8988T (cell line): Measurements from ENCODE around the gene TOPBP1.

Source experiments
- DNase-seq: peaks from one replicate; pipeline ENCODE4 v3.0.0; 2011

Gene TOPBP1

DNA sequence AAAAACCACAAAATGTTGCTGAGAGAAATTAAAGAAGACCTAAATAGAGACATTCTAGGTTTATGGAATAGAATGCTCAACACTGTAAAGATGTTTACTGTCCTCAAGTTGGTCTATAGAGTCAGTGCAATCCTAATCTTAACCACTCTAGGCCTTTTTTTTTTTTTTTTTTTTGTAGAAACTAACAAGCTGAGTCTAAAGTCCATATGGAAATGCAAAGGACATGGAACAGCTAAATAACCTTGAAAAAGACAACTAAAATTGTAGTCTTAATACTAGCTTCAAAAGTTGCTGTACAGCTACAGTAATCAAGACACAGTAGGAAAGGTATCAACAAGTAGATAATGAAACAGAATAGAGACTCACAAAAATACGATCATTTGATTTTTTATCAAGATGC, 55.4 kb downstream of the TOPBP1 start:
- DNase-seq = no peak

GRCh38 chr3:133600572-133601081, 61.1 kb downstream of the TOPBP1 start:
- DNase-seq = no peak

DNA sequence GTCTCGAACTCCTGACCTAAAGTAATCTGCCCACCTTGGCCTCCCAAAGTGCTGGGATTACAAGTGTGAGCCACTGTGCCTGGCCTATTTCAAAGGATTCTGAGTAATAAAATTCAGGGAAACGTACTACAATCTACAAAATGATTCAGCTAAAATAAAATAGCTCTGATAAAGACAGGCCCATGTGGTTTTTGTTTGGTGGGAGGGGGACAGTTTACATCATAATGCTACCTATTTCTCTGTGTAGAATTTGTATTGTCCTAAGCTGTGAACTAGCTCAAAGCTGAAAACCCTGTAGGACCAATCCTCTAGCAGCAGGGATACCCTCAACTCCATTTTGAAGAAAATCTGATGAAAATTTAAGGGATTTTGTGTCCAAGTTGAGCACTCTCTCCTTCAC, 62.5 kb downstream of the TOPBP1 start:
- no peak for DNase-seq

GRCh38 chr3:133598405-133598804, 63.3 kb downstream of the TOPBP1 start:
- no peak for DNase-seq

DNA sequence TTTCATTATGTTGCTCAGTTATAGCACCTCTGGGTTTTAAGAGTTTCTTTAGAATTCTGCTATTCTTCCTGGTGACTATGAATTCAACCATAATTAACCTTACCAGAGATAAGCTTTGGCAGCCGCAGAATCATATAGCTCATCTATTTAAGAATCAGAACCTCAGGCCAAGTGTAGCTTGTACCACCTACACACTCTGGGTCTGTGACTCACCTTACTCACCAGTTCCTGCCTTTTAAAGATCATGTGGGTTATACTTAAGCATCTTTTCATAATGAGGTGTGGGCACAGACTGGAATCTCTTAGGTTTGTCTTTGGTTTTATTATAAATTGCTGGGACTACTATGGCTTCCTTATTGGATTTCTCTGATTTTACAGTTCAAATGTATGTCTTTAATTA, 66.4 kb downstream of the TOPBP1 start:
- no peak for DNase-seq

DNA sequence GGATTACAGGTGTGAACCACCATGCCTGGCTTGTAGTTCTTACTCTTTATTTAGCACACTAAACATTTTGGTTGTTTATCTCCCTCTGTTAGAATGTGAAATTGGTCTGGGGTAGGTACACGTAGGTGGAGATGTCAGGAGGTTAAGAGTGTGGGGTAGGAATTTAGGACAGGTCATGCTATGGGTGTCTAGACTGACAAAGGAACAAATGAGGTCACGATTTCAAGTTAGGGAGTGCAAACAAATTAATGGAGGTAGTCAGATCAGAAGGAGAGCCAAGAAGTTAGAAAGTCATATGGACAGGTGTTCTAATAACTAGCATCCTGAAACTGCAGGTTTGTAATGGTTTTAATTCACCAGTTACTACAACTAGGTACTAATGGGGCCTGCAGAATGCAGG, 68.5 kb downstream of the TOPBP1 start:
- no peak for DNase-seq

GRCh38 chr3:133592843-133593242, 68.9 kb downstream of the TOPBP1 start:
- no peak for DNase-seq

GRCh38 chr3:133591271-133591742, 70.4 kb downstream of the TOPBP1 start:
- DNase-seq = no peak

DNA sequence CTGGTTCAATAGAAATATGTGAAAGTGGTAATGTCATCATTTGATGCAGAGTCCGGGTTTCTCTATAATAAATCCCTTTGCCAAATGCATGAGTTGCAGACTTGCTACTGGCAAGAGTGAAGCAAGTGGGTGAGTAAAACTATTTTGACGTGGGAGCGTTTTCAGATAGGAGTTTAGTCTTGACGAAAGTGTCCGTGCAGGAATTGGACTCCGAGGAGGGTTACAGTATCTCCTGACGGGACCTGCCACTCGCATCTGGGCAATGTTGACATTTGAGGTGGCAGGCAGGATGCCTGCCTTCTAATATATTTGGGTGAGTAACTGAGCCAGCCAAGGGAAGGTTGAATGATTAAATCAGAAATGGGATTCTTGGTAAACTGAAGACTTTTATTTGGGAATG, 72.2 kb downstream of the TOPBP1 start:
- no peak for DNase-seq

DNA sequence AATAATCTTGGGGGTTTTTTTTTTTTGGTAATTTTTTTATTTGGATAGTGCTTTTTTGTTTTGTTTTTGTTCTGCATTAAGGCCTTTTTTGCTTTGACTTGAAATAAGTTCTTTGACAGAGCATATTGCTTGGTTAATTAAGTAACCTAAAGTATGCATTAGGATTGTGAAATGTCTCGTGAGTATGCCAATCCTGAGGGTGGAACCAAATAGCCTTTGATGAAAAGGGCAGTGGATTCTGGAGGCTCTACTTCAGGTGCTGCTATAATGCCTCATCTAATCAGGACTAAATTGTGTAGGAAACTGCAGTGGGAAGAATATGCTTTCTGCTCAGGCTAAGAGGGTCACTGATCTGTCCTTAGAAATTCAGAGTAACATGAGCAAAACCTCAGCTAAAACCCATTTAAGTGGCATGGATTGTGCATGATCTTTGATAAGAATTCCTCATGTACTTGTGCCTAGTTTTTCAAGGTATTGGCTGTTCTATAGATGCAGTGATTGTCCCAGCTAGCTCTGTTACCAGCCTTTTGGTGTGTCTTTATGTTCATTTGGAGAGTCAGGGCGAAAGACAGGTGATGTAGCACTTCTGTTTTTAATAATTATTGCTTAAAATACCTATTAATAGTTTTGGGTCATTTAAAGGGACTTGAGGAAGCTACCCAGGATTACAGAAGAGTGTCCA, 72.8 kb downstream of the TOPBP1 start:
- DNase-seq = no peak

DNA sequence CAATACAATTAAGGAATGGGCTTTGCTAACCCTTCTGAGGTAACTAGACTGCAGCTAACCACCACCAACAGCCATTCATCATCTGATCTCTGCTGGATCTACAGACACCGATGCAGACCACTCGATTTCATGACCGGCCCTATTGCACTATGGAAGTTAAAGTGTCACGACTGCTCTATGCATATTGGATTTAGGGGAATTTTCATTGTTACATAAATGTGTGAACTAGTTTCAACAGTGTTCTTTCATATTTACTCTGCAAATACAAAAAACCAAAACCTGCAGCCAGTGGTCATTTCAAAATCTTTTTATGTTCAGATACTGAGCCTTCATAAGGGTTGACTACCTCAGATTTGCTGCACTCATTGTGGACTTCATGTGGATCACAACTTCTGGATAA, 73.7 kb downstream of the TOPBP1 start:
- no peak for DNase-seq

DNA sequence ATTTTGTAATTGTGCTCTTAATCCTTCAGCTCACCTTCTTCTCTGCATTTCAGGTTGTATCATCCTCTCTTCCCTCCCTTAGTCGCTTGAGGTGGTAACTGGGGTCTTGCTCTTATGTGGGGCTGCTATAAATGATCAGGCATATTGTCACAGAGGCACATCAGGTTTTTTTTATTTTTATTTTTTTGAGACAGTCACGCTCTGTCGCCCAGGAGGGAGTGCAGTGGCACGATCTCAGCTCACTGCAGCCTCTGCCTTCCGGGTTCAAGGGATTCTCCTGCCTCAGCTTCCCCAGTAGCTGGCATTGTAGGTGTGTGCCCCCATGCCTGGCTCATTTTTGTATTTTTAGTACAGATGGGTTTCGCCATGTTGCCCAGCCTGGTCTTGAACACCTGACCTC, 78.3 kb downstream of the TOPBP1 start:
- DNase-seq = no peak

DNA sequence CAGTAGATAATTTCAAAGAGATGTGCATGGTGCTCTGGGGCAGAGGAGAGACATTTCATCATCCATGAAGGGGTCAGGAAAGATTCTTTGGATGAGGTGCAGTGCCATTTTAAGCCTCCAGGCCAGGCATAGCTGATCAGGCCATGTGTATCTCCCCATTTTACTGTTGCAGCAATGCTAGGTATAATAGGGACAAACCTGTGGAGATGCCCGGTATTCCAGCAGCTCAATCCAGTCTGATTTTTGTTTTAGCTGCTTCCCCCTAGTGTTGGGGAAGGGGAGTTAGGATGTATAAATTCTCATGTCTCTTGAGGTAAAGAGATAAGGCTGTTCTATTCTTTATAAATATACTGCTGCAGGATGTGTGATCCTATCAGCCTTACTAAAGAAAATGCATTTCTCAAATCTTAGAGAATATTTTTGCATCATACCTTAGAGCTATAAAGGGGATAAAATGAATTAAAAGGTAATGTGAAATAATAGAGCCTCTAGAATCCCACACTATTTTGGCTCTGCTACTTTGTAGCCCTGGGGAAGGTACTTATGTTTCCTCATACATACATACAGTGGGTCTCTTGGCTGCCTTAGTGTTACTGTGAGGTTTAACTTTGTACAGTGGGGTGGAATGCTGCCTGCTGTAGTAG, 83.1 kb downstream of the TOPBP1 start:
- DNase-seq = peak; percentile 53

- no peak for DNase-seq
Measured at GRCh38 chr3:133576169-133576568, 85.6 kb downstream of the TOPBP1 start.

GRCh38 chr3:133575086-133575485, 86.7 kb downstream of the TOPBP1 start:
- DNase-seq = no peak

DNA sequence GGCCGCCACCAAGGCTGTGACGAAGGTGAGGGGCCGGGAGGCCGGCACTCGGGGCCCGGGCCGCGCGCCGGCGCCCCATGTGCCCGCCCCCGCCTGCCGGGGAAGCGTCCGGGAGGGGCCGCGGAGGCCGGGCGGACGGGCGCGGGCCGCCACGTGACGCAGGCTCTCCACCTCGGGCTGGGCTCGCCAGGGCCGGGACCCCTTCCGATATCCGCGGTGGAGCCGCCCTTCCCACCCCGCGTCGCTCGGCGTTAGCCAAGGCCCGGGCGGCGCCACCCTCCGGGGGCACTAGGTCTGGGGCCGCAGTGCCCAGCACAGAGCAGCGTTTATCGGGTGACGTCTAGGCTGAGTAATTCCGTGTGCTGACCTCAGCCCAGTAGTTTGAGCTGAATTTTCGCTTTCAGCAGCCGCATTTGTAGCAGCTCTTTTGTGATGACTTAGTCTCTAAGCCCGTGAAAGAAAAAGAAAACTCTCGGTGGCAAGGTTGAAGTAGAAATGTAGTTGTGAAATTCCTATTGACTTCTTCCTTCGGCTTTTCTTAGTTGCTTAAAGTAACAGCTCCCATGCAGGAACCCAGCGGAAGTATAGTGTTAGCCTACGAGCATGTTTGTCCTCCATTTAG, 87.4 kb downstream of the TOPBP1 start:
- no peak for DNase-seq

DNA sequence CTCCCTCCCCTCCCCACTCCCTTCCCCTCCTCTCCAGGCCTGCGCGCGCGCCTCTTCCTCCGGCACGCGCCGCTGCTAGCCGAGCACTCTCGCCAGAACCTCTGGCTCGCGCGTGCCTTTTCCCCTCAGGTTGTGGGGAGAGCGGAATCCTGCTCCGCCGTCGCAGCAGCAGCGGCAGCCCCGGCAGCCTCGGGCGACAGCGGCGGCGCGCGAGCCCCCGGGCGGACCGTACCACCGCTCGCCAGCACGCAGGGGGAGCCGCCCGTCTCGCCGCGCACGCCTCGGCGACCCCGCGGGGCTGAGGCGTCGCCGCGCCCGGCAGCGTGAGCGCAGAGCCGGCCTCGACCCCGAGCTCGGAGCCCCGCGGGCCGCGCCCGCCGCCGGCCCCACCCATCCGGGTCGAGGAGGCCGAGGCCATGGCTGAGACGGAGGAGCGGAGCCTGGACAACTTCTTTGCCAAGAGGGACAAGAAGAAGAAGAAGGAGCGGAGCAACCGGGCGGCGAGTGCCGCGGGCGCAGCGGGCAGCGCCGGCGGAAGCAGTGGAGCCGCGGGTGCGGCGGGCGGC, 88.0 kb downstream of the TOPBP1 start, which contains the start of gene CDV3:
Gene CDV3 (plus strand): TSS at position 58 of the 566 bp plus-strand sequence. CDS start 359 bp downstream, at position 417.
- DNase-seq = peak; percentile 36

- DNase-seq = peak; percentile 51
Measured at GRCh38 chr3:133573054-133573628, 88.6 kb downstream of the TOPBP1 start.

- DNase-seq = no peak
Measured at GRCh38 chr3:133572158-133573053, 89.3 kb downstream of the TOPBP1 start.

GRCh38 chr3:133570937-133571320, 90.8 kb downstream of the TOPBP1 start:
- no peak for DNase-seq

DNA sequence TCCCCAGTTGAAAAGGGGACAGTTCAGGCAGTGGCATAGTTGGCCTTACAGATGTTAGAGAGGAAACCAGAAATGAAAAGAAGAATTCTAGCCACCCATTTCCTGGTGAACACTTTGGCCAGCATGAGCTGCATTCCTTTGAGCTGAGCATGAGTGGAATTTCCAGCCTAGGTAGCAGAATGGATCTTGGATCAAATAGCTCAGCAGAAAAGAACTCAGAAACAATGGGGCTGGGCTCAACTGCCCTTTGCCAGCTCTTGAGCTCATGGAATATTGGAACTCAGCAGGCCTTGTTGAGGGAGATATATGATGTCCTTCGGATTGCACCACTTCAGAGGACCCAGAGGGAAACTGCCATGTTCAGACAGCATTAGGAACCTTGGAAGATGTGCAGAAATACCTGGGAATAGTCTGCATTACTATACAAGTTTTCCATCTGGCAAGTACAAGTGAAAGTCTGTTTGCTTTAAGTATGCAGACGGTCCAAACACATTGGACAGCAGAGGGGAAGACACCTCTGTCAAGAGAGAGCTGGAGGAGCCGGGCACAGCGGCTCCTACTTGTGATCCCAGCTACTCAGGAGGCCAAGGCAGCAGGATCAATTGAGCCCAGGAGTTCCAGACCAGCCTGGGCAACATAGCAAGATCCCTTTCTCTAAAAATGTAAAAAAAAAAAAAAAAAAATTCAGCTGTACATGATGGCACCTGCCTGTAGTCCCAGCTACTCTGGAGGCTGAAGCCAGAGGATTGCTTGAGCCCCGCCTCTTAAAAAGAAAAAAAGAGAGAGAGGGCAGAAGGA, 91.4 kb downstream of the TOPBP1 start:
- DNase-seq = no peak
